H1 (cell line): Measurements from ENCODE around the gene SND1. TPM values are rescaled to one million over a fixed set of nuclear protein-coding genes. Genes with fewer than 3 reads are reported as not detected.
A peak's percentile ranks its signal among the peaks of the same experiment; 100 is the strongest.

ENCODE experiments used
- CTCF ChIA-PET: fragments of 300-600 bp; sonication (Branson Sonifier 250); formaldehyde crosslinking; loops from one replicate; lab custom pipeline; 2021; ENCODE audit not compliant: partially characterized antibody; lab: Charles Lee
- POLR2A ChIA-PET: fragments of 300-600 bp; sonication (Branson Sonifier 250); formaldehyde crosslinking; loops from one replicate; lab custom pipeline; 2021; ENCODE audit warnings: inconsistent platforms; ENCODE audit not compliant: partially characterized antibody; lab: Charles Lee
- DNase-seq, 2 experiments: peaks; one replicate each; pipeline versions ENCODE4 v3.0.0 to v3.0.0-alpha.2; 2010 to 2022; ENCODE audit warnings: low spot score in 2 of 2, low read depth in 1 of 2, mixed read lengths in 1 of 2
- FAIRE-seq: peaks from 2 replicates; lab custom pipeline; 2011; peaks lifted over from hg19 to GRCh38; lab: Jason Lieb, UNC
- H2AFZ ChIP-seq: 2 replicates; pipeline ENCODE4 v1.8.1; 2012; ENCODE audit warnings: low read length, inconsistent platforms
- H2AK5ac ChIP-seq: 2 replicates; pipeline ENCODE4 v1.6.1; 2013; ENCODE audit warnings: low read depth, low read length
- H2BK120ac ChIP-seq: replicated peaks from 2 replicates; pipeline ENCODE3; 2013; ENCODE audit warnings: low read depth, low read length, inconsistent platforms
- H2BK12ac ChIP-seq: 2 replicates; pipeline ENCODE4 v1.6.1; 2013; ENCODE audit warnings: low read depth, low read length
- H2BK15ac ChIP-seq: 2 replicates; pipeline ENCODE4 v1.6.1; 2013; ENCODE audit warnings: low read length
- H2BK20ac ChIP-seq: 2 replicates; pipeline ENCODE4 v1.6.1; 2013; ENCODE audit warnings: low read length
- H2BK5ac ChIP-seq: 2 replicates; pipeline ENCODE4 v1.6.1; 2013; ENCODE audit warnings: low read depth, low read length
- H3K14ac ChIP-seq: 2 replicates; pipeline ENCODE4 v1.6.1; 2013; ENCODE audit warnings: inconsistent platforms; ENCODE audit not compliant: insufficient read length
- H3K18ac ChIP-seq: 2 replicates; pipeline ENCODE4 v1.6.1; 2013; ENCODE audit warnings: low read length; ENCODE audit errors: extremely low read depth
- H3K23ac ChIP-seq: 2 replicates; pipeline ENCODE4 v1.6.1; 2013; ENCODE audit warnings: inconsistent platforms; ENCODE audit not compliant: insufficient read length
- H3K23me2 ChIP-seq: 2 replicates; pipeline ENCODE4 v1.6.1; 2013; ENCODE audit warnings: low read depth, low read length
- H3K27ac ChIP-seq: 2 replicates; pipeline ENCODE4 v1.6.1; 2011; ENCODE audit warnings: low read depth, low read length, inconsistent platforms
- H3K27me3 ChIP-seq, 4 experiments: replicated peaks in 1 of 4; 1 replicate in 1 of 4; 2 replicates in 3 of 4; pipeline versions ENCODE4 v1.6.1 to v1.8.1; 2011 to 2013; ENCODE audit warnings: low read length in 3 of 4, mild to moderate bottlenecking in 3 of 4, inconsistent platforms in 2 of 4, mixed read lengths in 2 of 4, moderate library complexity in 1 of 4; ENCODE audit not compliant: control insufficient read depth in 3 of 4, insufficient read depth in 3 of 4; ENCODE audit errors: extremely low read depth in 1 of 4
- H3K36me3 ChIP-seq, 4 experiments: 2 replicates each; pipeline versions ENCODE4 v1.6.1 to v1.8.1; 2011 to 2013; ENCODE audit warnings: mild to moderate bottlenecking in 4 of 4, low read length in 3 of 4, moderate library complexity in 2 of 4, control low read depth in 1 of 4, inconsistent platforms in 1 of 4; ENCODE audit not compliant: insufficient read depth in 4 of 4, control insufficient read depth in 2 of 4
- H3K4ac ChIP-seq: replicated peaks from 2 replicates; pipeline ENCODE3; 2013; ENCODE audit warnings: low read length, low read depth, mixed read lengths, inconsistent platforms; ENCODE audit not compliant: insufficient read length
- H3K4me1 ChIP-seq, 4 experiments: replicated peaks in 1 of 4; 1 replicate in 1 of 4; 2 replicates in 3 of 4; pipeline versions ENCODE4 v1.6.1 to v1.8.1; 2011 to 2013; ENCODE audit warnings: low read length in 3 of 4, inconsistent platforms in 2 of 4, mixed read lengths in 1 of 4; ENCODE audit not compliant: insufficient read depth in 4 of 4, control insufficient read depth in 3 of 4
- H3K4me2 ChIP-seq, 2 experiments: 2 replicates each; pipeline versions ENCODE4 v1.6.1 to v1.8.1; 2011 to 2013; ENCODE audit warnings: low read depth in 2 of 2, low read length in 2 of 2, control low read depth in 1 of 2, inconsistent platforms in 1 of 2, mild to moderate bottlenecking in 1 of 2; ENCODE audit not compliant: insufficient read depth in 1 of 2
- H3K4me3 ChIP-seq, 4 experiments: fragments of 200-600, 300-600 bp in 1 of 4; sonication (generic), shearing (Covaris generic), sonication (Bioruptor Twin) in 1 of 4; 2 replicates each; pipeline versions ENCODE4 v1.5.1 to v1.8.1; 2011 to 2016; ENCODE audit warnings: low read length in 4 of 4, low read depth in 3 of 4, control low read depth in 2 of 4, inconsistent platforms in 2 of 4, mild to moderate bottlenecking in 2 of 4, mixed read lengths in 1 of 4, moderate library complexity in 1 of 4; ENCODE audit not compliant: insufficient read depth in 2 of 4; ENCODE audit errors: extremely low read depth in 1 of 4
- H3K56ac ChIP-seq: replicated peaks from 2 replicates; pipeline ENCODE3; 2013; ENCODE audit warnings: low read depth, mild to moderate bottlenecking, mixed read lengths, low read length, inconsistent platforms; ENCODE audit not compliant: insufficient read length
- H3K79me1 ChIP-seq: 2 replicates; pipeline ENCODE4 v1.6.1; 2013; ENCODE audit warnings: low read depth, low read length, control low read depth
- H3K79me2 ChIP-seq, 2 experiments: 2 replicates each; pipeline versions ENCODE4 v1.6.1 to v1.8.1; 2012 to 2013; ENCODE audit warnings: low read length in 2 of 2, mild to moderate bottlenecking in 2 of 2, inconsistent platforms in 1 of 2; ENCODE audit not compliant: insufficient read depth in 2 of 2, control insufficient read depth in 1 of 2
- H3K9ac ChIP-seq, 4 experiments: replicated peaks in 1 of 4; 1 replicate in 1 of 4; 2 replicates in 3 of 4; pipeline versions ENCODE4 v1.6.1 to v1.8.1; 2011 to 2013; ENCODE audit warnings: low read depth in 3 of 4, low read length in 3 of 4, control low read depth in 2 of 4, mild to moderate bottlenecking in 2 of 4, moderate library complexity in 2 of 4, inconsistent platforms in 1 of 4; ENCODE audit errors: extremely low read depth in 1 of 4
- H3K9me3 ChIP-seq, 2 experiments: 2 replicates each; pipeline versions ENCODE4 v1.6.1 to v1.8.1; 2012 to 2013; ENCODE audit warnings: mild to moderate bottlenecking in 2 of 2, moderate library complexity in 2 of 2, control low read depth in 1 of 2, inconsistent platforms in 1 of 2, low read depth in 1 of 2, low read length in 1 of 2, mixed read lengths in 1 of 2; ENCODE audit not compliant: insufficient read depth in 2 of 2
- H4K20me1 ChIP-seq, 2 experiments: replicated peaks in 1 of 2; 2 replicates each; pipeline versions ENCODE3 to v1.8.1; 2011 to 2013; ENCODE audit warnings: inconsistent platforms in 2 of 2, low read length in 2 of 2, mild to moderate bottlenecking in 1 of 2; ENCODE audit not compliant: insufficient read depth in 2 of 2, control insufficient read depth in 1 of 2
- H4K5ac ChIP-seq: 2 replicates; pipeline ENCODE4 v1.6.1; 2013; ENCODE audit warnings: low read length, low read depth, mixed read lengths, inconsistent platforms; ENCODE audit not compliant: insufficient read length
- H4K8ac ChIP-seq: 2 replicates; pipeline ENCODE4 v1.8.0; 2013; ENCODE audit warnings: mild to moderate bottlenecking, moderate library complexity, low read length, inconsistent platforms; ENCODE audit not compliant: insufficient read depth; ENCODE audit errors: extremely low read depth
- H4K91ac ChIP-seq: replicated peaks from 2 replicates; pipeline ENCODE3; 2013; ENCODE audit warnings: low read length, mixed read lengths, inconsistent platforms; ENCODE audit not compliant: insufficient read length
- CEBPB ChIP-seq: IDR thresholded peaks from 2 replicates; pipeline ENCODE4 v1.6.1; 2012; ENCODE audit warnings: low read depth, low read length
- CHD1 ChIP-seq: IDR thresholded peaks from 2 replicates; pipeline ENCODE4 v1.6.1; 2012; ENCODE audit warnings: low read depth, low read length, improper control_type of control experiment
- CREB1 ChIP-seq: IDR thresholded peaks from 2 replicates; pipeline ENCODE4 v1.6.1; 2012; ENCODE audit warnings: inconsistent platforms
- HDAC2 ChIP-seq, 2 experiments: fragments of 300-600 bp in 1 of 2; sonication (generic) in 1 of 2; IDR thresholded peaks; 2 replicates each; pipeline ENCODE4 v1.6.1; 2011 to 2012; ENCODE audit warnings: low read depth in 2 of 2, low read length in 2 of 2, mild to moderate bottlenecking in 2 of 2, moderate library complexity in 2 of 2, borderline replicate concordance in 1 of 2, inconsistent platforms in 1 of 2
- JUN ChIP-seq: IDR thresholded peaks from 2 replicates; pipeline ENCODE4 v1.6.1; 2011; ENCODE audit warnings: low read depth, mild to moderate bottlenecking, improper control_type of control experiment, low read length
- KDM1A ChIP-seq: fragments of 200-600, 300-600 bp; sonication (generic); IDR thresholded peaks from 2 replicates; pipeline ENCODE4 v1.7.1; 2016; ENCODE audit warnings: mild to moderate bottlenecking, low read length, borderline replicate concordance
- POU5F1 ChIP-seq: IDR thresholded peaks from 2 replicates; pipeline ENCODE4 v1.6.1; 2011; ENCODE audit warnings: low read depth, mild to moderate bottlenecking, low read length, moderate library complexity
- RAD21 ChIP-seq, 2 experiments: IDR thresholded peaks in 1 of 2; conservative IDR thresholded peaks in 1 of 2; 2 replicates each; pipeline ENCODE4 v1.6.1; 2011; ENCODE audit warnings: low read depth in 2 of 2, low read length in 2 of 2, improper control_type of control experiment in 1 of 2, inconsistent platforms in 1 of 2, mild to moderate bottlenecking in 1 of 2, moderate library complexity in 1 of 2
- SIN3A ChIP-seq, 2 experiments: IDR thresholded peaks in 1 of 2; conservative IDR thresholded peaks in 1 of 2; 2 replicates each; pipeline ENCODE4 v1.6.1; 2011 to 2012; ENCODE audit warnings: low read length in 2 of 2, improper control_type of control experiment in 1 of 2, low read depth in 1 of 2, mild to moderate bottlenecking in 1 of 2
- SP2 ChIP-seq: IDR thresholded peaks from 2 replicates; pipeline ENCODE4 v1.6.1; 2012; ENCODE audit warnings: mild to moderate bottlenecking, low read length, inconsistent platforms
- TBP ChIP-seq: IDR thresholded peaks from 2 replicates; pipeline ENCODE4 v1.6.1; 2011; ENCODE audit warnings: low read depth, low read length, improper control_type of control experiment
- TCF12 ChIP-seq: IDR thresholded peaks from 2 replicates; pipeline ENCODE4 v1.6.1; 2011; ENCODE audit warnings: low read depth, mild to moderate bottlenecking, low read length
- WGBS, 2 experiments: shearing (Covaris generic) in 1 of 2; methylation state at CpG; one replicate each; pipeline versions ENCODE4 v1.1.6 to v1.1.7; 2013 to 2015; ENCODE audit warnings: low lambda C conversion rate in 2 of 2, mixed read lengths in 2 of 2, inconsistent platforms in 1 of 2, low coverage in 1 of 2, missing lambda C conversion rate in 1 of 2; ENCODE audit not compliant: insufficient replicate concordance in 2 of 2, insufficient coverage in 1 of 2, insufficient read length in 1 of 2; ENCODE audit errors: extremely low coverage in 1 of 2, missing lambda C conversion rate in 1 of 2; 5-methylcytosine and 5-hydroxymethylcytosine counted together
- polyA plus RNA-seq, 7 experiments: library from polyadenylated mRNA; depleted of rRNA in 3 of 7; stranded (reverse) in 5 of 7; unstranded in 2 of 7; fragments of >200 nt in 5 of 7; fragments of 200-250 nt in 2 of 7; gene quantifications; 1 replicate in 5 of 7; 2 replicates in 1 of 7; 4 replicates in 1 of 7; pipeline versions ENCODE4 v1.2.1 to v1.2.3, GENCODE V29; 2011 to 2013; ENCODE audit warnings: missing spikeins in 2 of 7, mixed read lengths in 2 of 7
- total RNA-seq: library from RNA; stranded (reverse); fragmentation: NEBNext Ultra II Directional; extraction: Animal tissue kit (Norgen Biotek cat#: 25700); gene quantifications from 2 replicates; pipeline ENCODE4 v1.2.1, GENCODE V29; 2021

The SND1 gene
- total and polyA plus RNA-seq, 2 of the 8 experiments (the other 6 are each of a cell fraction or from before 2014, with no cell fraction given), result 122 to 290 TPM

DNA sequence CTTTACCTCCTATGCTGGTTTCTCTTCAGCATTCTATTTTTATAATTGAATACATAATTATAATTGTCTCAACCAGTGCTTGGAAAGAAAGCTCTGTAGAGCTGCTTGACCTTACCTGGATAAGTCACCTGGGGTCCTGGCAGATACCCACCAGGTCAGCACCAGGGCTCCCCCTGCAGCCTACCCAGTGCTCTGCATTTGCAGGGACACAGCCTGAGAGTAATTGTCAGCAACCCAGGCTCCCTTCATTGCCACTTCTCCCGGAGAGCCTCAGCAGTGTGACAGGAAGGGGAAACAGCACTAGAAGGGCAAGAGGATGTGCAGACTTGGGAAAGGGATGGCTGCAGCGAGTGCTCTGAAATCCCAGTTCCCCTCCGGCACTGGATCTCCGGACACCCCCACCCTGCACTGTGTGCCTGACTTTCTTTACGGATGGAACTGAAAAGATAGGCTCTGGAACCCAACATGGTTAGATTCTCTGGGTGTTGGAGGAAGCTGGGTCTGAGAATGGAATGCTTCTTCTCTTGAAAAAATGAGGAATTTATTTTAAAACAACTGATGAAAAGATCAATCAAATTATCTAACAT lies 22.6 kb upstream of the SND1 start:
- Histone ChIP-seq H3K4me1 (peaks cover 0 to 6% (median 2%) of the 10 kb centered on the region in 4 experiments; a peak in 4 of 7 replicates), H3K27ac (no peak overlapping the region), H2AK5ac (no peak overlapping the region), H3K9ac (no peak overlapping the region; a peak in 1 of 7 replicates), H3K56ac (no peak overlapping the region), H3K36me3 (no peaks in the 10 kb centered on the region), H2AFZ (peak overlapping the region; percentile 100), H2BK120ac (peak overlapping the region; percentile 8), H2BK15ac (peak overlapping the region; percentile 97; the same call in 1 of the 2 replicates), H3K4me3 (peak overlapping the region in 3 of 4 experiments; percentile 10 to 39 (median 19); a peak in 3 of 8 replicates), H3K23ac (no peak overlapping the region), H3K23me2 (no peaks in the 10 kb centered on the region; the same call in 1 of the 2 replicates), H4K8ac (no peak overlapping the region), H3K18ac (0 out of 2 replicates have a peak overlapping the region, but pooled peaks have one; percentile 60), H3K79me1 (no peaks in the 10 kb centered on the region), H4K5ac (no peak overlapping the region), H2BK12ac (0 out of 2 replicates have a peak overlapping the region, but pooled peaks have one; percentile 68), H3K9me3 (no peaks in the 10 kb centered on the region), H4K91ac (no peak overlapping the region), H3K27me3 (no peaks in the 10 kb centered on the region; a peak in 2 of 7 replicates), H3K14ac (no peak overlapping the region), H2BK20ac (0 out of 2 replicates have a peak overlapping the region, but pooled peaks have one; percentile 13), H3K4me2 (peak overlapping the region; percentile 8 to 57; a peak in 2 of 4 replicates), H3K4ac (no peak overlapping the region), H2BK5ac (no peak overlapping the region), H3K79me2 (no peaks in the 10 kb centered on the region), H4K20me1 (no peaks in the 10 kb centered on the region)
- ChIA-PET POLR2A (interaction anchor here (0.5 to 3.2 kb wide), 7 partner anchors 9 to 669 kb away, joined by 3 to 14 read pairs (median 4); no protein-coding TSS in a partner anchor), CTCF (interaction anchor here (0.6 to 5.2 kb wide), 55 partner anchors 10 to 579 kb away, joined by 3 to 115 read pairs (median 4); partner anchors contain the start of genes ARF5, FSCN3, GCC1 and PAX4)
- FAIRE-seq (peak; percentile 70), DNase-seq (peak; percentile 80 to 94)
- WGBS, 2 experiments, result 24% methylated on average over 5 of the region's 5 CpGs; no CpG with 5 or more reads in 1 of the 2 experiments
- TF ChIP-seq TBP, result no peak; the same call in 1 of the 2 replicates
- no peak for TF ChIP-seq CEBPB
- TF ChIP-seq KDM1A, result no peak
- TF ChIP-seq JUN, result no peak
- TF ChIP-seq CREB1, result no peak
- 0 out of 4 replicates have a peak, but pooled peaks of 1 of the 2 experiments have one; percentile 59 for TF ChIP-seq HDAC2 (IDR thresholded peaks at IDR 0.05; ENCODE audit: borderline replicate concordance in 1 of 2, low read depth in 2 of 2, low read length in 2 of 2)
- no peak for TF ChIP-seq TCF12
- TF ChIP-seq CHD1, result no peak
- TF ChIP-seq POU5F1, result no peak
- peak; percentile 86 to 87 for TF ChIP-seq RAD21 (IDR thresholded peaks at IDR 0.05 in 1 of 2, conservative IDR thresholded peaks at IDR 0.05 in 1 of 2; ENCODE audit: low read depth in 2 of 2, low read length in 2 of 2)
- TF ChIP-seq SP2, result no peak
- peak; percentile 67; a peak in 1 of 4 replicates for TF ChIP-seq SIN3A (conservative IDR thresholded peaks at IDR 0.05 in 1 of 2, IDR thresholded peaks at IDR 0.05 in 1 of 2; ENCODE audit: low read depth in 1 of 2, low read length in 2 of 2)
